Measurements from ENCODE around the gene HSFX1. TPM values are rescaled to one million over a fixed set of nuclear protein-coding genes. Genes with fewer than 3 reads are reported as not detected.
"Not testable (repeated sequence)": the region's sequence is repeated elsewhere in the genome, so short reads cannot be mapped to it uniquely, and the experiment has no call there.

Gene HSFX1
- total RNA-seq = 1 to 10 TPM; 1.2 TPM
- 1 to 10 TPM; 1.4 to 2.7 (median 2.4) TPM for polyA plus RNA-seq (ENCODE audit: insufficient read length in 6 of 6)
- long read RNA-seq, donor 1 = 0 reads
- long read RNA-seq, donor 2 = 0 reads
- long read RNA-seq, donor 3 = 0 reads
- long read RNA-seq, donor 4 = 0 reads
- long read RNA-seq, donor 5 = 0 reads
- long read RNA-seq, donor 6 = 0 reads
- long read RNA-seq, donor 7 = 0 reads
- long read RNA-seq, donor 8 = 0 reads
- long read RNA-seq, donor 9 = 0 reads
- long read RNA-seq, donor 10 = 0 reads
- long read RNA-seq, donor 11 = 0 reads
- long read RNA-seq, donor 12, partial matches to known transcripts = 0 of 1 reads
- long read RNA-seq, donor 12, other reads (novel, unspliced or antisense) = 0 of 1 reads

GRCh38 chrX:149773768-149774167, at the start of gene HSFX1:
Gene HSFX1 (plus strand): TSS chrX:149774068. CDS start chrX:149774682, 614 bp downstream.
- H3K4me3 ChIP-seq; intact Hi-C loops (cut with DNase I); H3K9me3 ChIP-seq; H3K4me1 ChIP-seq; H3K36me3 ChIP-seq; DNase-seq; H3K27ac ChIP-seq; H3K27me3 ChIP-seq; ATAC-seq: not testable (repeated sequence)

GRCh38 chrX:149727308-149727707, 46.6 kb upstream of the HSFX1 start:
- H3K27ac ChIP-seq; H3K27me3 ChIP-seq; H3K4me1 ChIP-seq; H3K4me3 ChIP-seq; H3K9me3 ChIP-seq; H3K36me3 ChIP-seq; intact Hi-C loops (cut with DNase I); ATAC-seq; DNase-seq: not testable (repeated sequence)

- H3K27me3 ChIP-seq; H3K4me3 ChIP-seq; ATAC-seq; H3K9me3 ChIP-seq; H3K27ac ChIP-seq; DNase-seq; H3K4me1 ChIP-seq; H3K36me3 ChIP-seq; intact Hi-C loops (cut with DNase I): not testable (repeated sequence)
Measured at GRCh38 chrX:149742269-149742668, 31.6 kb upstream of the HSFX1 start.

GRCh38 chrX:149746390-149747007, 27.4 kb upstream of the HSFX1 start:
- H3K36me3 ChIP-seq; H3K4me3 ChIP-seq; ATAC-seq; H3K27ac ChIP-seq; H3K9me3 ChIP-seq; DNase-seq; H3K4me1 ChIP-seq; intact Hi-C loops (cut with DNase I); H3K27me3 ChIP-seq: not testable (repeated sequence)

GRCh38 chrX:149757206-149758067, 16.4 kb upstream of the HSFX1 start:
- no peaks in the 10 kb centered on the region for H3K4me1 ChIP-seq
- intact Hi-C loops (cut with DNase I) = no loop called here
- no peaks in the 10 kb centered on the region for H3K9me3 ChIP-seq
- no peak for ATAC-seq
- no peak overlapping the region for H3K4me3 ChIP-seq
- no peak overlapping the region for H3K27ac ChIP-seq
- no peaks in the 10 kb centered on the region for H3K36me3 ChIP-seq
- no peak for DNase-seq
- TF ChIP-seq, protein P1, sequence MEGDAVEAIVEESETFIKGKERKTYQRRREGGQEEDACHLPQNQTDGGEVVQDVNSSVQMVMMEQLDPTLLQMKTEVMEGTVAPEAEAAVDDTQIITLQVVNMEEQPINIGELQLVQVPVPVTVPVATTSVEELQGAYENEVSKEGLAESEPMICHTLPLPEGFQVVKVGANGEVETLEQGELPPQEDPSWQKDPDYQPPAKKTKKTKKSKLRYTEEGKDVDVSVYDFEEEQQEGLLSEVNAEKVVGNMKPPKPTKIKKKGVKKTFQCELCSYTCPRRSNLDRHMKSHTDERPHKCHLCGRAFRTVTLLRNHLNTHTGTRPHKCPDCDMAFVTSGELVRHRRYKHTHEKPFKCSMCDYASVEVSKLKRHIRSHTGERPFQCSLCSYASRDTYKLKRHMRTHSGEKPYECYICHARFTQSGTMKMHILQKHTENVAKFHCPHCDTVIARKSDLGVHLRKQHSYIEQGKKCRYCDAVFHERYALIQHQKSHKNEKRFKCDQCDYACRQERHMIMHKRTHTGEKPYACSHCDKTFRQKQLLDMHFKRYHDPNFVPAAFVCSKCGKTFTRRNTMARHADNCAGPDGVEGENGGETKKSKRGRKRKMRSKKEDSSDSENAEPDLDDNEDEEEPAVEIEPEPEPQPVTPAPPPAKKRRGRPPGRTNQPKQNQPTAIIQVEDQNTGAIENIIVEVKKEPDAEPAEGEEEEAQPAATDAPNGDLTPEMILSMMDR (IDR thresholded peaks at IDR 0.05) = no peak
- no peaks in the 10 kb centered on the region for H3K27me3 ChIP-seq

DNA sequence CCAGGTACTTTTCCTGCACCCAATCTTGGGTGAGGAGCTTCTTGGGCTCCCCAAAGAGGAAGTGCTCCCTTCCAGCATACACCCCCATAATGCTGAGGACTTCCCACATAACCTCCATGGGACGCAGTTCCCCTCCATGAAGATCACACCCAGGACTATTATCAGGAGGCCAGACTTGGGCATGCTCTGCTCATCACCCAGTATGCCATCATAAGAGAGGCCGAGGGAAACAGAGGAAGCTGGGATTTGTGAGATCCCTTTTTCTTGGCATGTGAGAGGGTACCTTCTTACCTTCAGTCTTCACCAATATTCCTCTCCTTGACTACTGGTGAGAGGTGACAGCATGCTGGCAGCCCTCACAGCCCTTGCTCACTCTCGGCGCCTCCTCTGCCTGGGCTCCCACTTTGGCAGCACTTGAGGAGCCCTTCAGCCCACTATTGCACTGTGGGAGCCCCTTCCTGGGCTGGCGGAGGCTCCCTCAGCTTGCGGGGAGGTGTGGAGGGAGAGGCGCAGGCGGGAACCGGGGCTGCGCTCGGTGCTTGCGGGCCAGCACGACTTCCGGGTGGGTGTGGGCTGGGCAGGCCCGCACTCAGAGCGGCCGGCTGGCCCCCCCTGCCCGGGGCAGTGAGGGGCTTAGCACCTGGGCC, 15.7 kb upstream of the HSFX1 start:
- DNase-seq (no peak), ATAC-seq (no peak)
- no peak overlapping the region for H3K4me3 ChIP-seq
- H3K36me3 ChIP-seq = no peaks in the 10 kb centered on the region
- no peaks in the 10 kb centered on the region for H3K4me1 ChIP-seq
- intact Hi-C loops (cut with DNase I) = no loop called here
- no peak overlapping the region for H3K27ac ChIP-seq
- TF ChIP-seq, protein P1 (IDR thresholded peaks at IDR 0.05) = no peak
- no peaks in the 10 kb centered on the region for H3K9me3 ChIP-seq
- H3K27me3 ChIP-seq = no peaks in the 10 kb centered on the region

DNA sequence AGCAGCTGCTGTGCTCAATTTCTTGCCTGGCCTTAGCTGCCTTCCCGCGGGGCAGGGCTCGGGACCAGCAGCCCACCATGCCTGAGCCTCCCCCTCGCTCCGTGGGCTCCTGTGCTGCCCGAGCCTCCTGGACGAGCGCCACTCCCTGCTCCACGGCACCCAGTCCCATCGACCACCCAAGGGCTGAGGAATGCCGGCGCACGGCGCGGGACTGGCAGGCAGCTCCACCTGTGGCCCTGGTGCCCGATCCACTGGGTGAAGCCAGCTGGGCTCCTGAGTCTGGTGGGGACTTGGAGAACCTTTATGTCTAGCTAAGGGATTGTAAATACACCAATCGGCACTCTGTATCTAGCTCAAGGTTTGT, 15.2 kb upstream of the HSFX1 start:
- H3K4me3 ChIP-seq; H3K4me1 ChIP-seq; H3K9me3 ChIP-seq; intact Hi-C loops (cut with DNase I); H3K27ac ChIP-seq; H3K36me3 ChIP-seq; DNase-seq; ATAC-seq; H3K27me3 ChIP-seq: not testable (repeated sequence)

Measured in left lung (tissue), 14 donors.